ENCODE data around the gene RELB.

GRCh38 chr19:44972802-44973201 lies 28.5 kb upstream of the RELB start:
- TF ChIP-seq CTCF (IDR thresholded peaks at IDR 0.05; ENCODE audit: insufficient read depth, low read length, poor library complexity, severe bottlenecking): no peak
- TF ChIP-seq EZH2phosphoT487 (conservative IDR thresholded peaks at IDR 0.05; ENCODE audit: low read length): no peak
